Adipocyte (in vitro differentiated cells): ENCODE data around the gene DACH1.

ENCODE experiments used
- DNase-seq: peaks from one replicate; pipeline ENCODE4 v3.0.0-alpha.2; 2015; ENCODE audit warnings: low read depth
- H3K27me3 ChIP-seq: replicated peaks from 2 replicates; pipeline ENCODE4 v1.7.0; 2013; ENCODE audit warnings: mild to moderate bottlenecking, low read length, moderate library complexity; ENCODE audit not compliant: control insufficient read depth, insufficient read depth
- H3K36me3 ChIP-seq: 2 replicates; pipeline ENCODE4 v1.7.0; 2013; ENCODE audit warnings: low read length, mild to moderate bottlenecking, moderate library complexity; ENCODE audit not compliant: control insufficient read depth, insufficient read depth, severe bottlenecking
- H3K4me1 ChIP-seq: 2 replicates; pipeline ENCODE4 v1.7.0; 2013; ENCODE audit warnings: mild to moderate bottlenecking, low read length, moderate library complexity; ENCODE audit not compliant: control insufficient read depth, insufficient read depth
- H3K4me3 ChIP-seq: 2 replicates; pipeline ENCODE4 v1.7.0; 2013; ENCODE audit warnings: mild to moderate bottlenecking, low read length, moderate library complexity
- H3K9ac ChIP-seq: 2 replicates; pipeline ENCODE4 v1.7.0; 2013; ENCODE audit warnings: mild to moderate bottlenecking, low read length, moderate library complexity
- H3K9me3 ChIP-seq: 2 replicates; pipeline ENCODE4 v1.7.0; 2013; ENCODE audit warnings: mild to moderate bottlenecking, low read length, moderate library complexity; ENCODE audit not compliant: control insufficient read depth

DACH1 gene

GRCh38 chr13:71685072-71685471, 181.9 kb downstream of the DACH1 start:
- Histone ChIP-seq H3K27me3 (no peaks in the 10 kb centered on the region), H3K4me3 (no peak overlapping the region), H3K9ac (no peak overlapping the region), H3K9me3 (no peaks in the 10 kb centered on the region), H3K4me1 (no peaks in the 10 kb centered on the region), H3K36me3 (no peaks in the 10 kb centered on the region)
- no peak for DNase-seq

DNA sequence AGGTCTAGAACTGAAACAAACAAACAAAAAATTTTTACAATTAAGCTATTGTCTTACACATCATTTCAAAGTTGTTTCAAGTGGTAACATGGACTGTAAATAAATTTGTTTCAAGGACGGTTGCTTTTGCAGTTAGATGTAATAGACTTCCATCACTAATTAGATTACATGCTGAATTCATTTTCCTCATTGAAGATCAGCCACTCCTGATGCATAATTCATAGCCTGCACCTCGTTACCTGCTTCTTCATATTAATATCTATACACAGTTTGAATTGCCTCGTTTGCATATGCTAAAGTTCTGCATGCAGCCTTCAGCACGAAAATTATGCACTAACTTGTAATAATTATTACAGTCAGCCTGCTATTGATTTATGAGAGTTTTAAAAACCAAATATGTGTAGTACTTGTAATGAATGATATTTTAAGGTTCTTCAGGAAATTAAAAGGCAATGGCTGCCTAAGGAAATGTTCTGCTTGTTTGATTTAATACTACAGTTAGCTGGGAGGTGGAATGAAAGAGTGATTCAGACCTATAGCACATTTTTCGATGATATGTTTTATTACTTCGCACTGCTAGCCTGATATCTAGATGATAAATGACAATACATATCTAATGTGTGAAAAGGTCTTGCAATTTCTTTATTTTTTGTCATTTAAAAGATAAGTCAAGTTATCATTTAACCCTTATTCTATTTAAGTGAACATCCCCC, 184.9 kb downstream of the DACH1 start:
- Histone ChIP-seq H3K27me3 (no peaks in the 10 kb centered on the region), H3K36me3 (no peaks in the 10 kb centered on the region), H3K4me3 (no peak overlapping the region), H3K4me1 (no peaks in the 10 kb centered on the region), H3K9me3 (no peaks in the 10 kb centered on the region), H3K9ac (no peak overlapping the region)
- DNase-seq = no peak

DNA sequence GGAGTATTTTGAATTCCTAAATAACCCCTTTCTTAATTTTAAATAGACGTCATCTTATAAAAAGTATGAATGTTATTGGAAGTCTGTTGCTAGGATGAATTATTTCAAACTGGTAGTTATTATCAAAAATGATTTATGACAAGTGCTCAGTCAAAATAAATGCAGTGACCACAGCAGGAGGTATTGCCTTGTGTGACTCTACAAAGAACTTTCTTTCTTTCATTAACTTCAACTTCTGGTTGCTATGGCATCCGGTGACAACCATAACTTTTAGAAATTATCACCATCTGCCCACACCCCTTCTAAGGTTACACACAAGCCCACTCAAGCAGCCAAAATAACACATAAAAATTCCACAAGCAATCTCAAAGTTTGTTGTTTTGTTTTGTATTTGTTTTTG, 189.9 kb downstream of the DACH1 start:
- Histone ChIP-seq H3K9ac (no peak overlapping the region), H3K27me3 (no peaks in the 10 kb centered on the region), H3K4me3 (no peak overlapping the region), H3K4me1 (no peaks in the 10 kb centered on the region), H3K36me3 (no peaks in the 10 kb centered on the region), H3K9me3 (no peaks in the 10 kb centered on the region)
- DNase-seq = no peak

DNA sequence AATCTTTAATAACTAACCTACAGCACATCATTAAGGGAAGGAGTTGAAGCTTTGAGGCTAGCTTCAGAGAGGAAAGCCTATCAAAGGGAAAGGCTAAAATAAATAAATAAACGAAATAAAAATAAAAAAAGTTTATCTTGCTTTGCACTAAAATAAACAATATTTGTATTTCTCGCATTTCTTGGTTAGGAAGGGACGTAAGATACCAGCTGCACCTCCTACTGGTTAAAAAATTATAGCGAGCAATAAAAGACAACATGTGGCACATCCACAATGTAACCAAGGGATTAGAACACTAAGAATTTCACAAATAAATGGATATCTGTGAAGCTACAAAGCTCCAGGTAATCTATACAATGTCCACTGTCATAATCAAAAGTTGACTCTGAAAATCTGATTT, 194.5 kb downstream of the DACH1 start:
- Histone ChIP-seq H3K4me1 (no peaks in the 10 kb centered on the region), H3K27me3 (no peaks in the 10 kb centered on the region), H3K36me3 (no peaks in the 10 kb centered on the region), H3K9me3 (no peaks in the 10 kb centered on the region), H3K4me3 (no peak overlapping the region), H3K9ac (no peak overlapping the region)
- no peak for DNase-seq

DNA sequence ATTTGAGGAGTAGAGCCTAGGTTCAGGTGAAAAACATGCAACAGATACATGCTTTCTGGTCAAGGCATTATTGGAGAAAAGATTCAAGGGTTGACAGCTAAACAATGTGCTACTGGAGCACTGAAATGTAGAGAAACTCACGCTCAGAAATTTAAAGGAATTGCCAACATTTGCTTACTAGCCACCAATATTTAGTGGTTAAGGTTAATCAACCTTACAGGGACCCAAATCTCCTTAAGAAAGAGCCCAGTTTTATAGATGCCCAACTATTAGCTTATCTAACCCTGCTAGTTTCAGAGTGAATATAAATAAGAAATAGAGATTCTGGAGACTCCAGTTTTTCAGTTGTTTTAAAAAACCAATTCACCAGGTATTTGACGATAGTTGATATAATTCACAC, 203.6 kb downstream of the DACH1 start:
- Histone ChIP-seq H3K27me3 (no peaks in the 10 kb centered on the region), H3K9me3 (no peaks in the 10 kb centered on the region), H3K36me3 (no peaks in the 10 kb centered on the region), H3K4me1 (no peaks in the 10 kb centered on the region), H3K4me3 (no peak overlapping the region), H3K9ac (no peak overlapping the region)
- DNase-seq = no peak

DNA sequence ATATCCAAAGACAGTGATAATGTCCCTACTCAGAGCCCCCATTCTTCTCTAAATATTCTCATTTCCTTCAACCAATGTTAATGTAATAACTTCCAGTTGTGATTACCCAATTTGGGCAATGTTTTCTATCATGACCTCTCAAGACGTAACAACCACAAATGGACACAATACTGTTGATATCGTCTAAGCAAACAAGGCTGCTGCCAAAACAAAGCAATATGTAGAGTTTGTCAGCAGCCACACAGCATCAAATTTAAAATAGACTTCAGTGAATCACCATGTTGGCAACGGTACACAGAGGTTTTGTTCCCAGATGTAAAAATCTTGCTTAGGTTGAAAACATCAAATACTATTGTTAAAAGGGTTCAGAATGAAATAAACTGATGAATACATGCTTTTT, 205.1 kb downstream of the DACH1 start:
- H3K4me1 ChIP-seq = no peaks in the 10 kb centered on the region
- H3K27me3 ChIP-seq = no peaks in the 10 kb centered on the region
- H3K36me3 ChIP-seq = no peaks in the 10 kb centered on the region
- H3K9ac ChIP-seq = no peak overlapping the region
- H3K4me3 ChIP-seq = no peak overlapping the region
- no peaks in the 10 kb centered on the region for H3K9me3 ChIP-seq
- DNase-seq = peak; percentile 0

DNA sequence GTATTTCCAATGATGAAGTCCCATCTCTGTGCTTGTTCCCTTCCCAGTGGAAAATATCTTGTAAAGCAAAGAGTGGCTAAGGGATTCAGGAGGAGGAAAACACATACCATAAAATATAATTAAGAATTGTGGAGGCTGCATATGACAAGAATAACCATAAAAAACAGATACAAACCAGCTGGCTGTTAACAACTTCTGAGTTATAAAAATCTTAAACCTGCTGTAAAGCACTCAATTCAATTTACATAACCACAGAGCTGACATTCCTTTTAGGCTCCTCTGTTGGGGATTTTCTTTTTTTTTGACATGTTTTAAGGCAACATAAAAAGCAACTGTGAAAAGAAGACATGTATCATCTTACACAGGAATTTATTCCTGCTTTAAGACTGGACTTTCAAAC, 207.6 kb downstream of the DACH1 start:
- no peak overlapping the region for H3K4me3 ChIP-seq
- H3K9me3 ChIP-seq = no peaks in the 10 kb centered on the region
- DNase-seq = no peak
- H3K27me3 ChIP-seq = no peaks in the 10 kb centered on the region
- no peaks in the 10 kb centered on the region for H3K36me3 ChIP-seq
- no peaks in the 10 kb centered on the region for H3K4me1 ChIP-seq
- H3K9ac ChIP-seq = no peak overlapping the region

DNA sequence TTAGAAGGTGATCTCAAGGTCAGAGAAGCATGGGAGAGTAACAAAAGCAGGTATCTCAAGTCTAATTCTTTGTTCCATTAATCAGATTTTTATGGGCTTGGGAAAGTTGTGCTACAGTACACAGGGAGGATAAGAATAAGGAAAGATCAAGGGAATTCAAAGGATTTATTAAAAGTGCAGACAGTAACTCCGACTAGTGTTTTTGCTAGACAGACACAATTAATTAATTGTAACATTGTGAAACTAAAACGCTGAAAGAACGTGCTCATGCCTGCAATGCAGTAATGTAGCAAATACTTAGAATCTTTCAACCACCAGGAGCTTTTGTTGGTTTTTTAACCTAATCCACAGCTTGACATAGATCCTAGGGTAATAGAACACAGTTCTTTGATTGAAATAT, 221.5 kb downstream of the DACH1 start:
- Histone ChIP-seq H3K9me3 (no peaks in the 10 kb centered on the region), H3K4me1 (no peaks in the 10 kb centered on the region), H3K4me3 (no peak overlapping the region), H3K36me3 (no peaks in the 10 kb centered on the region), H3K9ac (no peak overlapping the region), H3K27me3 (no peaks in the 10 kb centered on the region)
- DNase-seq = no peak

DNA sequence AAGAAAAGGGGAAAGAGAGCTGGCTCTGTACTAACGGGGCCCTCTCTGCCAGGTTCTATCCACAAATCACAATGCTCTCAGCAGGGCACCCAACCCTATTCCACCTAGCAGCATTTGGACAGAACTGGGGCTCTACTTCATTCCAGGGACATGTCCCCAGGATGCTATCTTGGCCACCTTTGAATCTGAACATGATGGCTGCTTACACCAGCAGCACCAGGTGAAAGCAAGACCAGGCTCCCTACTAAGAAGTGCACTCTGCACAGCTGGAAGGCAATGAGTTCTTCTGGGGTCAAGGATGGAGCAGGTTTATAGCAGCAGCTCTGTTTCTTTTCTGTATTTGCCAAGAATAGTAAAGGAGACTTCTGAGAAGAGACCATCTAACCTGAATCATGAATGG, 222.4 kb downstream of the DACH1 start:
- no peaks in the 10 kb centered on the region for H3K36me3 ChIP-seq
- no peaks in the 10 kb centered on the region for H3K4me1 ChIP-seq
- H3K9me3 ChIP-seq = no peaks in the 10 kb centered on the region
- H3K4me3 ChIP-seq = no peak overlapping the region
- DNase-seq = no peak
- no peaks in the 10 kb centered on the region for H3K27me3 ChIP-seq
- H3K9ac ChIP-seq = no peak overlapping the region

GRCh38 chr13:71643448-71643860, 223.6 kb downstream of the DACH1 start:
- no peak for DNase-seq
- Histone ChIP-seq H3K36me3 (no peaks in the 10 kb centered on the region), H3K4me1 (no peaks in the 10 kb centered on the region), H3K9ac (no peak overlapping the region), H3K27me3 (no peaks in the 10 kb centered on the region), H3K9me3 (no peaks in the 10 kb centered on the region), H3K4me3 (no peak overlapping the region)

DNA sequence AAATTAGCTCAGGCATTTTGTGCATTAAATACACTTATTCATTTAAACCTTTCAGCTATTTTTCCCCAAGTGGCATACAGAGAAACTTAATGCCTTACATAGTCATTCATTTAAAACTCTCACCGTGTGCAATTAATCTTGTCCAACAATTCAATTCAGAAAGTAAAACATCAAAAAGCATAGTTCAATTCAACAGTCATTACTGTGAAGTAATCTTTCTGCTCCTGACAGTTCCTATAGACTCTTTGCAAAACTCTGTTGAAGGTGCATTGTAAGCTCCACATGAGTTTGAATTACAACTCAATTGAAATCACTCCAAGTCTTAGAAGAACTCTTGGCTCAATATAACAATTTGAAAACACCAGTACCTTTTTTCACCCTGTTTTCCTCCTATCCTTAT, 228.3 kb downstream of the DACH1 start:
- no peak for DNase-seq
- Histone ChIP-seq H3K4me1 (no peaks in the 10 kb centered on the region), H3K27me3 (no peaks in the 10 kb centered on the region), H3K9me3 (no peaks in the 10 kb centered on the region), H3K4me3 (no peak overlapping the region), H3K36me3 (no peaks in the 10 kb centered on the region), H3K9ac (no peak overlapping the region)
